Measurements from ENCODE around the gene TLR5.

- TF ChIP-seq EZH2phosphoT487 (conservative IDR thresholded peaks at IDR 0.05; ENCODE audit: low read length) = no peak
- TF ChIP-seq, protein P1, sequence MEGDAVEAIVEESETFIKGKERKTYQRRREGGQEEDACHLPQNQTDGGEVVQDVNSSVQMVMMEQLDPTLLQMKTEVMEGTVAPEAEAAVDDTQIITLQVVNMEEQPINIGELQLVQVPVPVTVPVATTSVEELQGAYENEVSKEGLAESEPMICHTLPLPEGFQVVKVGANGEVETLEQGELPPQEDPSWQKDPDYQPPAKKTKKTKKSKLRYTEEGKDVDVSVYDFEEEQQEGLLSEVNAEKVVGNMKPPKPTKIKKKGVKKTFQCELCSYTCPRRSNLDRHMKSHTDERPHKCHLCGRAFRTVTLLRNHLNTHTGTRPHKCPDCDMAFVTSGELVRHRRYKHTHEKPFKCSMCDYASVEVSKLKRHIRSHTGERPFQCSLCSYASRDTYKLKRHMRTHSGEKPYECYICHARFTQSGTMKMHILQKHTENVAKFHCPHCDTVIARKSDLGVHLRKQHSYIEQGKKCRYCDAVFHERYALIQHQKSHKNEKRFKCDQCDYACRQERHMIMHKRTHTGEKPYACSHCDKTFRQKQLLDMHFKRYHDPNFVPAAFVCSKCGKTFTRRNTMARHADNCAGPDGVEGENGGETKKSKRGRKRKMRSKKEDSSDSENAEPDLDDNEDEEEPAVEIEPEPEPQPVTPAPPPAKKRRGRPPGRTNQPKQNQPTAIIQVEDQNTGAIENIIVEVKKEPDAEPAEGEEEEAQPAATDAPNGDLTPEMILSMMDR (IDR thresholded peaks at IDR 0.05; ENCODE audit: insufficient read depth, low read length, poor library complexity, severe bottlenecking) = no peak
Observed at GRCh38 chr1:223140611-223141405, 2.2 kb downstream of the TLR5 start.

All from SU-DHL-6 (cell line).